Stomach (tissue), 4 donors: Measurements from ENCODE around the gene BDH1.

Source experiments
- CTCF ChIP-seq, 7 experiments: fragments of 450-650 bp in 4 of 7; fragments of 200-600 bp in 3 of 7; sonication (generic) in 3 of 7; IDR thresholded peaks; one replicate each; pipeline ENCODE4 v1.5.1; 2016 to 2019; ENCODE audit warnings: antibody characterized with exemption in 7 of 7, control low read depth in 2 of 7, mild to moderate bottlenecking in 1 of 7
- POLR2AphosphoS5 ChIP-seq, 3 donors: sonication (generic); formaldehyde crosslinking; IDR thresholded peaks; one replicate each; pipeline ENCODE4 v1.6.1; 2016; ENCODE audit warnings: antibody characterized with exemption in 3 of 3

GRCh38 chr3:197580253-197580691 is 24.5 kb upstream of the BDH1 start:
- TF ChIP-seq CTCF (IDR thresholded peaks at IDR 0.05) (no peak), POLR2AphosphoS5 (IDR thresholded peaks at IDR 0.05) (no peak)
